Measurements from ENCODE around the gene PRKCH. TPM values are rescaled to one million over a fixed set of nuclear protein-coding genes. Genes with fewer than 3 reads are reported as not detected.
"Not testable (repeated sequence)": the region's sequence is repeated elsewhere in the genome, so short reads cannot be mapped to it uniquely, and the experiment has no call there.

The PRKCH gene
- polyA plus RNA-seq, 1 donor from 2014 or later: 2.0 TPM

GRCh38 chr14:61308198-61308597 lies 13.2 kb upstream of the PRKCH start:
- H3K4me3 ChIP-seq (ENCODE audit: low read length): no peak overlapping the region
- H3F3A ChIP-seq (ENCODE audit: insufficient read depth, low read length, poor library complexity, severe bottlenecking): no peaks in the 10 kb centered on the region
- H2AFZ ChIP-seq (ENCODE audit: low read depth, low read length): no peak overlapping the region
- H3K79me2 ChIP-seq (replicated peaks; ENCODE audit: insufficient read depth, low read length): no peaks in the 10 kb centered on the region
- H3K9me2 ChIP-seq (ENCODE audit: insufficient read depth, low read length): no peaks in the 10 kb centered on the region
- TF ChIP-seq POLR2AphosphoS5 (IDR thresholded peaks at IDR 0.05) (no peak), REST (IDR thresholded peaks at IDR 0.05; ENCODE audit: borderline replicate concordance) (no peak), RAD21 (conservative IDR thresholded peaks at IDR 0.05) (no peak), EZH2 (IDR thresholded peaks at IDR 0.05; ENCODE audit: borderline replicate concordance, insufficient read depth, low read length, poor library complexity, severe bottlenecking) (no peak), SMC3 (conservative IDR thresholded peaks at IDR 0.05; ENCODE audit: poor library complexity) (no peak)
- no peaks in the 10 kb centered on the region for H3K27me3 ChIP-seq (ENCODE audit: insufficient read depth, low read depth, low read length)
- no peak overlapping the region for H3K9ac ChIP-seq (ENCODE audit: low read length)
- H3K4me2 ChIP-seq (ENCODE audit: low read length): no peak overlapping the region
- H3K27ac ChIP-seq (ENCODE audit: low read length): no peak overlapping the region
- no peaks in the 10 kb centered on the region for H3K36me3 ChIP-seq (ENCODE audit: insufficient read depth, low read length)
- H3K9me3 ChIP-seq (ENCODE audit: low read length): peaks cover 5% of the 10 kb centered on the region
- no peaks in the 10 kb centered on the region for H4K20me1 ChIP-seq (ENCODE audit: insufficient read depth)

- H3K79me2 ChIP-seq (replicated peaks; ENCODE audit: insufficient read depth, low read length); H3K27me3 ChIP-seq (ENCODE audit: insufficient read depth, low read depth, low read length); H3K27ac ChIP-seq (ENCODE audit: low read length); H2AFZ ChIP-seq (ENCODE audit: low read depth, low read length); H4K20me1 ChIP-seq (ENCODE audit: insufficient read depth); H3K9me3 ChIP-seq (ENCODE audit: low read length); H3K36me3 ChIP-seq (ENCODE audit: insufficient read depth, low read length); H3K4me3 ChIP-seq (ENCODE audit: low read length); H3K9ac ChIP-seq (ENCODE audit: low read length); H3K4me2 ChIP-seq (ENCODE audit: low read length); H3K9me2 ChIP-seq (ENCODE audit: insufficient read depth, low read length); H3F3A ChIP-seq (ENCODE audit: insufficient read depth, low read length, poor library complexity, severe bottlenecking): not testable (repeated sequence)
These were observed 12.7 kb upstream of the PRKCH start for GRCh38 chr14:61308701-61309100.

GRCh38 chr14:61315313-61315712 lies 6.1 kb upstream of the PRKCH start:
- no peak overlapping the region for H2AFZ ChIP-seq (ENCODE audit: low read depth, low read length)
- TF ChIP-seq TAF1 (IDR thresholded peaks at IDR 0.05; ENCODE audit: low read depth): no peak
- TF ChIP-seq SMC3 (conservative IDR thresholded peaks at IDR 0.05; ENCODE audit: poor library complexity): no peak
- no peak for TF ChIP-seq REST (IDR thresholded peaks at IDR 0.05; ENCODE audit: borderline replicate concordance)
- no peak for TF ChIP-seq CTCF (IDR thresholded peaks at IDR 0.05; ENCODE audit: poor library complexity, severe bottlenecking)
- no peak for TF ChIP-seq RAD21 (conservative IDR thresholded peaks at IDR 0.05)
- TF ChIP-seq POLR2AphosphoS5 (IDR thresholded peaks at IDR 0.05): no peak
- TF ChIP-seq EZH2 (IDR thresholded peaks at IDR 0.05; ENCODE audit: borderline replicate concordance, insufficient read depth, low read length, poor library complexity, severe bottlenecking): no peak
- TF ChIP-seq MXI1 (conservative IDR thresholded peaks at IDR 0.05; ENCODE audit: poor library complexity, severe bottlenecking): no peak
- no peak for TF ChIP-seq EP300 (conservative IDR thresholded peaks at IDR 0.05; ENCODE audit: poor library complexity, severe bottlenecking)
- no peaks in the 10 kb centered on the region for H3K9me2 ChIP-seq (ENCODE audit: insufficient read depth, low read length)

More at GRCh38 chr14:61315313-61315712, 6.1 kb upstream of the PRKCH start:
- H3K27ac ChIP-seq (ENCODE audit: low read length): no peak overlapping the region
- H3K4me2 ChIP-seq (ENCODE audit: low read length): no peak overlapping the region
- no peaks in the 10 kb centered on the region for H3K79me2 ChIP-seq (replicated peaks; ENCODE audit: insufficient read depth, low read length)
- no peaks in the 10 kb centered on the region for H3F3A ChIP-seq (ENCODE audit: insufficient read depth, low read length, poor library complexity, severe bottlenecking)
- no peaks in the 10 kb centered on the region for H3K27me3 ChIP-seq (ENCODE audit: insufficient read depth, low read depth, low read length)
- peaks cover 3% of the 10 kb centered on the region for H3K9me3 ChIP-seq (ENCODE audit: low read length)
- H3K4me3 ChIP-seq (ENCODE audit: low read length): no peak overlapping the region
- no peak overlapping the region for H3K9ac ChIP-seq (ENCODE audit: low read length)
- no peaks in the 10 kb centered on the region for H3K36me3 ChIP-seq (ENCODE audit: insufficient read depth, low read length)
- H4K20me1 ChIP-seq (ENCODE audit: insufficient read depth): no peaks in the 10 kb centered on the region
